ENCODE data around the gene HGS. TPM values are rescaled to one million over a fixed set of nuclear protein-coding genes. Genes with fewer than 3 reads are reported as not detected.
A peak's percentile ranks its signal among the peaks of the same experiment; 100 is the strongest.

Gene HGS
- total and polyA plus RNA-seq, 2 of the 13 experiments (the other 11 are each of a cell fraction or from before 2014, with no cell fraction given) = 73.3 to 78.1 TPM

GRCh38 chr17:81711814-81712467 lies 28.1 kb downstream of the HGS start, which contains the start of gene SLC25A10 (continued):
- TF ChIP-seq NFAT5 (CRISPR knock-in tag; IDR thresholded peaks at IDR 0.05) = peak; percentile 98
- TF ChIP-seq FOXK1 (CRISPR knock-in tag; IDR thresholded peaks at IDR 0.05; ENCODE audit: borderline replicate concordance, low read depth) = peak; percentile 83
- TF ChIP-seq SP2 (CRISPR knock-in tag; IDR thresholded peaks at IDR 0.05) = 0 out of 2 replicates have a peak, but pooled peaks have one; percentile 25
- peak; percentile 99 for TF ChIP-seq SRY (CRISPR knock-in tag; IDR thresholded peaks at IDR 0.05)
- TF ChIP-seq UBTF (CRISPR knock-in tag; IDR thresholded peaks at IDR 0.05) = peak; percentile 93
- peak; percentile 71; the same call in 1 of the 2 replicates for TF ChIP-seq ZNF737 (CRISPR knock-in tag; IDR thresholded peaks at IDR 0.05; ENCODE audit: borderline replicate concordance)
- TF ChIP-seq ZNF33A (CRISPR knock-in tag; IDR thresholded peaks at IDR 0.05; ENCODE audit: borderline replicate concordance) = no peak
- no peak for TF ChIP-seq SP1 (IDR thresholded peaks at IDR 0.05)
- peak; percentile 58 for TF ChIP-seq SP1 (CRISPR knock-in tag; IDR thresholded peaks at IDR 0.05)
- TF ChIP-seq AKNA (CRISPR knock-in tag; IDR thresholded peaks at IDR 0.05; ENCODE audit: borderline replicate concordance) = peak; percentile 96
- TF ChIP-seq ZBTB34 (CRISPR knock-in tag; IDR thresholded peaks at IDR 0.05) = peak; percentile 86
- peak; percentile 95; the same call in 1 of the 2 replicates for TF ChIP-seq TOE1 (CRISPR knock-in tag; IDR thresholded peaks at IDR 0.05)
- TF ChIP-seq PHB2 (IDR thresholded peaks at IDR 0.05; ENCODE audit: partially characterized antibody) = no peak
- TF ChIP-seq PAWR (CRISPR knock-in tag; IDR thresholded peaks at IDR 0.05; ENCODE audit: borderline replicate concordance) = no peak
